ENCODE results near the gene AGBL4.

Gene AGBL4

GRCh38 chr1:48608882-48609281 is 1414.9 kb downstream of the AGBL4 start:
- H3K27ac ChIP-seq, result no peak overlapping the region
- no peak for DNase-seq
- TF ChIP-seq CTCF (IDR thresholded peaks at IDR 0.05), result no peak

DNA sequence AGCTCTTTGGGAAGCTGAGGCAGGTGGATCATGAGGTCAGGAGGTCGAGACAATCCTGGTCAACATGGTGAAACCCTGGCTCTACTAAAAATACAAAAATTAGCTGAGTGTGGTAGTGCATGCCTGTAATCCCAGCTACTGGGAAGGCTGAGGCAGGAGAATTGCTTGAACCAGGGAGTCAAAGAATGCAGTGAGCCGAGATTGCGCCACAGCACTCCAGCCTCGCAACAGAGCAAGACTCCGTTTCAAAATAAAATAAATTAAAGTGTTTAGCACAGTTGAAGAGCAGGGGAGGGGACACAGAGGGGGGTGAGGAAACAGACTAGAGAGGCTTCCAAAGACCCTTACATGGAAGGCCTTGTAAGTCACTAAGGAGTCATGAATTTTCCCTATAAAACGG is 1420.5 kb downstream of the AGBL4 start:
- intact Hi-C loops (cut with DNase I; ENCODE audit: low total_unique reads), result no loop called here
- DNase-seq, result no peak
- Histone ChIP-seq H3K36me3 (no peaks in the 10 kb centered on the region), H3K27me3 (no peaks in the 10 kb centered on the region), H3K27ac (no peak overlapping the region), H3K4me1 (no peaks in the 10 kb centered on the region), H3K9me3 (no peaks in the 10 kb centered on the region), H3K4me3 (no peak overlapping the region)
- no peak for TF ChIP-seq CTCF (IDR thresholded peaks at IDR 0.05)

More at GRCh38 chr1:48608882-48609281, 1414.9 kb downstream of the AGBL4 start:
- Histone ChIP-seq H3K27me3 (no peaks in the 10 kb centered on the region), H3K4me3 (no peak overlapping the region), H3K9me3 (no peaks in the 10 kb centered on the region), H3K36me3 (no peaks in the 10 kb centered on the region), H3K4me1 (peaks cover 0 to 8% (median 0%) of the 10 kb centered on the region in 4 donors)
- intact Hi-C loops (cut with DNase I; ENCODE audit: low total_unique reads), result no loop called here

DNA sequence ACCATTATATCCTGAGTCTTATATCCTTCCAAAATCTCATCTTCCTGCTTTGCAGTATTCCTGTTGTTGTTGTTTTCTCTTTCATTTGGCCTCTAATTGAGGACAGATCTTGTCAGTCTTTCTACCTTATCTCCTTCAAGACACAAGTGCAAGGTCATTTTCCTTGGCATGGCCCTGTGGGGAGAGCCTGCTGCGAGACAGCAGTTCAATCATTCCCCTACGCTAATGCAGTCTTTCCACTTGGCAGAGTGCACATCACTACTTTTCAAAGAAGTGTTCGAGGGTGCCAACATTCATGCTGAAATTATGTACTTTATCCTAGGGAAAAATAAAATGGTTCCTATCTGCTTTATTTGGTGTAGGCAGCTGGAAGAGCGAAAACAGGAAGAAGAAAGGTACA is 1421.4 kb downstream of the AGBL4 start:
- Histone ChIP-seq H3K27me3 (no peaks in the 10 kb centered on the region), H3K4me3 (no peak overlapping the region), H3K27ac (no peak overlapping the region), H3K4me1 (no peaks in the 10 kb centered on the region), H3K36me3 (no peaks in the 10 kb centered on the region), H3K9me3 (no peaks in the 10 kb centered on the region)
- intact Hi-C loops (cut with DNase I; ENCODE audit: low total_unique reads), result no loop called here
- no peak for DNase-seq
- no peak for TF ChIP-seq CTCF (IDR thresholded peaks at IDR 0.05)

GRCh38 chr1:48600182-48600581 is 1423.6 kb downstream of the AGBL4 start:
- H3K4me1 ChIP-seq, result peaks cover 0 to 4% (median 0%) of the 10 kb centered on the region in 4 donors
- no peak overlapping the region for H3K27ac ChIP-seq
- no peaks in the 10 kb centered on the region for H3K36me3 ChIP-seq
- no peaks in the 10 kb centered on the region for H3K9me3 ChIP-seq
- no peak for TF ChIP-seq CTCF (IDR thresholded peaks at IDR 0.05)
- intact Hi-C loops (cut with DNase I; ENCODE audit: low total_unique reads), result no loop called here
- DNase-seq, result no peak
- H3K27me3 ChIP-seq, result no peaks in the 10 kb centered on the region
- no peak overlapping the region for H3K4me3 ChIP-seq

DNA sequence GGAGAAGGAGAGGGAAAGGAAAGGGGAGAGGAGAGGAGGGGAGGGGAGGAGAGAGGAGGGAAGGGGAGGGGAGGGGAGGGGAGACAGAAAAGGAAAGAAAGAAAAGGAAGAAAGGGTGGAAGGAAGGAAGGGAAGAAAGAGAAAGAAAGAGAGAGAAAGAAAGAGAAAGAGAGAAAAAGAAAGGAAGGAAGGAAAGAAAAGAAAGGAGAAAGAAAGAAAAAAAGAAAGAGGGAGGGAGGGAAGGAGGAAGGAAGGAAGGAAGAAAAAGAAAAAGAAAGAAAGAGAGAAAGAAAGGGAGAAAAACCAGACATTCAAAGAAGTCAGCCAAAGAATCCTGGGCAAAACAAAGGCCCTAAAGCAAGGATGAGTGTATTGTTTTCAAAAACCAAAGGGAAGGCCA is 1426.1 kb downstream of the AGBL4 start:
- no peak for TF ChIP-seq CTCF (IDR thresholded peaks at IDR 0.05)
- no peak for DNase-seq
- H3K27me3 ChIP-seq, result no peaks in the 10 kb centered on the region
- intact Hi-C loops (cut with DNase I; ENCODE audit: low total_unique reads), result no loop called here
- H3K9me3 ChIP-seq, result no peaks in the 10 kb centered on the region
- no peak overlapping the region for H3K27ac ChIP-seq
- no peaks in the 10 kb centered on the region for H3K36me3 ChIP-seq
- no peak overlapping the region for H3K4me3 ChIP-seq
- peaks cover 0 to 4% (median 0%) of the 10 kb centered on the region in 4 donors for H3K4me1 ChIP-seq

- Histone ChIP-seq H3K27me3 (no peaks in the 10 kb centered on the region), H3K4me1 (peaks cover 0 to 4% (median 0%) of the 10 kb centered on the region in 4 donors), H3K9me3 (no peaks in the 10 kb centered on the region), H3K4me3 (no peak overlapping the region), H3K27ac (no peak overlapping the region), H3K36me3 (no peaks in the 10 kb centered on the region)
- intact Hi-C loops (cut with DNase I; ENCODE audit: low total_unique reads), result no loop called here
- DNase-seq, result no peak
- no peak for TF ChIP-seq CTCF (IDR thresholded peaks at IDR 0.05)
Observed at GRCh38 chr1:48596046-48596445, 1427.7 kb downstream of the AGBL4 start.
